Endothelial cell of umbilical vein (primary cell): Measurements from ENCODE around the gene XPNPEP2. TPM values are rescaled to one million over a fixed set of nuclear protein-coding genes. Genes with fewer than 3 reads are reported as not detected.
A peak's percentile ranks its signal among the peaks of the same experiment; 100 is the strongest.

ENCODE experiments used
- BruUV-seq: library from RNA; stranded (reverse); fragments of 400-500 nt; replicated peaks from 2 replicates; lab custom pipeline; 2021; lab: Mats Ljungman, UMichigan
- CTCF ChIA-PET: fragments of 300-600, 350-600 bp; sonication (Branson Sonifier 250); formaldehyde crosslinking; loops from one replicate; lab custom pipeline; 2021; ENCODE audit warnings: antibody characterized with exemption, inconsistent platforms; lab: Charles Lee
- POLR2A ChIA-PET: fragments of 300-600, 350-600 bp; sonication (Branson Sonifier 250); formaldehyde crosslinking; loops from one replicate; lab custom pipeline; 2021; ENCODE audit warnings: antibody characterized with exemption, inconsistent platforms; lab: Charles Lee
- DNase-seq: peaks from one replicate; pipeline ENCODE4 v3.0.0-alpha.2; 2011; ENCODE audit warnings: low read depth, low spot score
- FAIRE-seq: peaks from 2 replicates; lab custom pipeline; 2011; peaks lifted over from hg19 to GRCh38; lab: Jason Lieb, UNC
- H2AFZ ChIP-seq: 2 replicates; pipeline ENCODE4 v1.6.0; 2012; ENCODE audit warnings: low read depth, low read length, control low read depth, inconsistent platforms
- H3K27ac ChIP-seq: 2 replicates; pipeline ENCODE4 v1.5.1; 2011; ENCODE audit warnings: low read depth, mild to moderate bottlenecking, control low read depth, low read length, moderate library complexity; ENCODE audit not compliant: insufficient read depth
- H3K27me3 ChIP-seq, 2 experiments: 2 replicates each; pipeline versions ENCODE4 v1.6.0 to v1.6.1; 2011; ENCODE audit warnings: low read length in 2 of 2, mixed read lengths in 1 of 2; ENCODE audit not compliant: control insufficient read depth in 2 of 2, insufficient read depth in 2 of 2
- H3K36me3 ChIP-seq, 2 experiments: 2 replicates in 1 of 2; 3 replicates in 1 of 2; pipeline ENCODE4 v1.5.1; 2011; ENCODE audit warnings: low read length in 2 of 2, mild to moderate bottlenecking in 1 of 2, moderate library complexity in 1 of 2; ENCODE audit not compliant: control insufficient read depth in 2 of 2, insufficient read depth in 2 of 2; ENCODE audit errors: extremely low read depth in 1 of 2
- H3K4me1 ChIP-seq: 3 replicates; pipeline ENCODE4 v1.5.1; 2011; ENCODE audit warnings: mild to moderate bottlenecking, low read length; ENCODE audit not compliant: control insufficient read depth, insufficient read depth; ENCODE audit errors: extremely low read depth
- H3K4me2 ChIP-seq: 2 replicates; pipeline ENCODE4 v1.6.1; 2011; ENCODE audit warnings: low read length, control low read depth, mixed read lengths; ENCODE audit not compliant: insufficient read depth
- H3K4me3 ChIP-seq, 3 experiments: fragments of 200-600 bp in 1 of 3; sonication (generic), shearing (Covaris generic) in 1 of 3; replicated peaks in 1 of 3; 2 replicates each; pipeline ENCODE4 v1.5.1; 2011 to 2016; ENCODE audit warnings: control low read depth in 3 of 3, low read length in 3 of 3, mild to moderate bottlenecking in 2 of 3, inconsistent platforms in 1 of 3, low read depth in 1 of 3, moderate library complexity in 1 of 3; ENCODE audit not compliant: insufficient read depth in 1 of 3
- H3K79me2 ChIP-seq: 2 replicates; pipeline ENCODE4 v1.6.0; 2012; ENCODE audit warnings: low read length, inconsistent platforms; ENCODE audit not compliant: control insufficient read depth, insufficient read depth
- H3K9ac ChIP-seq: replicated peaks from 2 replicates; pipeline ENCODE3; 2011; ENCODE audit warnings: low read length, control low read depth; ENCODE audit not compliant: insufficient read depth; ENCODE audit errors: extremely low read depth
- H3K9me1 ChIP-seq: replicated peaks from 3 replicates; pipeline ENCODE4 v1.6.0; 2011; ENCODE audit warnings: mild to moderate bottlenecking, low read length; ENCODE audit not compliant: control insufficient read depth, insufficient read depth; ENCODE audit errors: extremely low read depth
- H3K9me3 ChIP-seq: replicated peaks from 2 replicates; pipeline ENCODE4 v1.5.1; 2012; ENCODE audit warnings: low read length, inconsistent platforms; ENCODE audit not compliant: control insufficient read depth, insufficient read depth
- H4K20me1 ChIP-seq: replicated peaks from 2 replicates; pipeline ENCODE3; 2011; ENCODE audit warnings: mild to moderate bottlenecking, low read length; ENCODE audit not compliant: control insufficient read depth, insufficient read depth; ENCODE audit errors: extremely low read depth
- CTCF ChIP-seq, 2 donors: IDR thresholded peaks; 1 replicate in 1 of 2; 2 replicates in 1 of 2; pipeline ENCODE4 v1.5.1; 2011; ENCODE audit warnings: low read length in 2 of 2, mild to moderate bottlenecking in 2 of 2, moderate library complexity in 2 of 2, control low read depth in 1 of 2, inconsistent platforms in 1 of 2, low read depth in 1 of 2; ENCODE audit not compliant: insufficient read depth in 1 of 2; ENCODE audit errors: extremely low read depth in 1 of 2
- EZH2 ChIP-seq: IDR thresholded peaks from 2 replicates; pipeline ENCODE4 v1.6.1; 2012; ENCODE audit warnings: borderline replicate concordance, low read depth, mild to moderate bottlenecking, moderate library complexity, low read length, inconsistent platforms; ENCODE audit not compliant: severe bottlenecking
- FOS ChIP-seq: IDR thresholded peaks from 2 replicates; pipeline ENCODE4 v1.6.1; 2011; ENCODE audit warnings: mild to moderate bottlenecking, low read length, moderate library complexity, borderline replicate concordance; ENCODE audit not compliant: insufficient read depth
- GATA2 ChIP-seq: IDR thresholded peaks from 2 replicates; pipeline ENCODE4 v1.7.0; 2011; ENCODE audit warnings: low read depth, mild to moderate bottlenecking, moderate library complexity, mixed read lengths, low read length; ENCODE audit not compliant: insufficient read length, insufficient read depth
- JUN ChIP-seq: IDR thresholded peaks from 2 replicates; pipeline ENCODE4 v1.6.1; 2011; ENCODE audit warnings: borderline replicate concordance, low read depth; ENCODE audit not compliant: insufficient read length, insufficient read depth
- MAX ChIP-seq: IDR thresholded peaks from 2 replicates; pipeline ENCODE4 v1.6.1; 2011; ENCODE audit not compliant: insufficient read depth, insufficient read length
- MYC ChIP-seq: IDR thresholded peaks from one replicate; pipeline ENCODE4 v1.6.1; 2011; ENCODE audit warnings: mild to moderate bottlenecking, low read depth, low read length
- POLR2A ChIP-seq: IDR thresholded peaks from 2 replicates; pipeline ENCODE4 v1.6.1; 2012; ENCODE audit warnings: low read depth, mild to moderate bottlenecking, control low read depth, low read length
- POLR2AphosphoS5 ChIP-seq: IDR thresholded peaks from 2 replicates; pipeline ENCODE4 v1.6.1; 2012; ENCODE audit warnings: low read depth, mild to moderate bottlenecking, control low read depth, low read length, moderate library complexity; ENCODE audit not compliant: insufficient read depth
- dilution Hi-C: fragments of 300-500 bp; cut with MboI; formaldehyde crosslinking; loops from one replicate; pipeline ENCODE4 v1.15.0; 2019; ENCODE audit warnings: low sequenced_read_pairs; ENCODE audit not compliant: extremely low pct_ligation_motif_present
- intact Hi-C: fragments of 100-400 bp; cut with micrococcal nuclease; formaldehyde crosslinking; loops from one replicate; pipeline ENCODE4 v1.10.0; 2022
- polyA plus RNA-seq, 4 experiments: library from polyadenylated mRNA; depleted of rRNA in 3 of 4; stranded (reverse) in 3 of 4; unstranded in 1 of 4; fragments of >200 nt; gene quantifications; 2 replicates each; pipeline versions ENCODE4 v1.2.1 to v1.2.3, GENCODE V29; 2011 to 2012; ENCODE audit warnings: missing spikeins in 1 of 4
- total RNA-seq: library from RNA; stranded (reverse); gene quantifications from 2 replicates; pipeline ENCODE4 v1.2.3, GENCODE V29; 2021

Gene XPNPEP2
- total and polyA plus RNA-seq, 2 donors (not counting 3 experiments of a cell fraction or from before 2014, with no cell fraction given) = 0.04 TPM; not detected in 1

- Histone ChIP-seq H3K9me1 (no peaks in the 10 kb centered on the region), H3K9ac (no peak overlapping the region), H3K27me3 (no peaks in the 10 kb centered on the region), H3K4me1 (no peaks in the 10 kb centered on the region), H3K4me3 (no peak overlapping the region), H3K36me3 (no peaks in the 10 kb centered on the region), H3K27ac (no peak overlapping the region), H2AFZ (no peak overlapping the region), H3K79me2 (no peaks in the 10 kb centered on the region), H3K4me2 (no peak overlapping the region), H3K9me3 (no peaks in the 10 kb centered on the region), H4K20me1 (no peaks in the 10 kb centered on the region)
- no peak for TF ChIP-seq FOS
- TF ChIP-seq CTCF (IDR thresholded peaks at IDR 0.05; ENCODE audit: extremely low read depth in 1 of 2, insufficient read depth in 1 of 2, low read depth in 1 of 2, low read length in 2 of 2) = no peak
- ChIA-PET CTCF (no interaction called here), POLR2A (no interaction called here)
- no TSS peak for BruUV-seq
- DNase-seq (no peak), FAIRE-seq (peak; percentile 8)
- intact Hi-C loops (no loop called here), dilution Hi-C loops (no loop called here)
Observed at GRCh38 chrX:129748305-129748704, 9.5 kb downstream of the XPNPEP2 start.

- Histone ChIP-seq H3K27me3 (no peaks in the 10 kb centered on the region), H3K9me3 (no peaks in the 10 kb centered on the region), H3K27ac (no peak overlapping the region), H3K4me3 (no peak overlapping the region), H3K4me2 (no peak overlapping the region), H4K20me1 (no peaks in the 10 kb centered on the region), H3K4me1 (no peaks in the 10 kb centered on the region), H3K79me2 (no peaks in the 10 kb centered on the region), H3K36me3 (no peaks in the 10 kb centered on the region), H3K9me1 (no peaks in the 10 kb centered on the region), H2AFZ (no peak overlapping the region), H3K9ac (no peak overlapping the region)
- CTCF ChIA-PET = no interaction called here
- intact Hi-C loops (no loop called here), dilution Hi-C loops (no loop called here)
- DNase-seq (no peak), FAIRE-seq (no peak)
- BruUV-seq = no TSS peak
- TF ChIP-seq MYC = no peak
- TF ChIP-seq FOS = no peak
- TF ChIP-seq MAX = no peak
- TF ChIP-seq EZH2 = no peak
- TF ChIP-seq CTCF (IDR thresholded peaks at IDR 0.05; ENCODE audit: extremely low read depth in 1 of 2, insufficient read depth in 1 of 2, low read depth in 1 of 2, low read length in 2 of 2) = no peak
- TF ChIP-seq POLR2A = no peak
- no peak for TF ChIP-seq JUN
- TF ChIP-seq GATA2 = no peak
- TF ChIP-seq POLR2AphosphoS5 = no peak
- POLR2A ChIA-PET = no interaction called here
Observed at GRCh38 chrX:129749069-129749468, 10.3 kb downstream of the XPNPEP2 start.
